ENCODE results near the gene PLAAT1.

The PLAAT1 gene

DNA sequence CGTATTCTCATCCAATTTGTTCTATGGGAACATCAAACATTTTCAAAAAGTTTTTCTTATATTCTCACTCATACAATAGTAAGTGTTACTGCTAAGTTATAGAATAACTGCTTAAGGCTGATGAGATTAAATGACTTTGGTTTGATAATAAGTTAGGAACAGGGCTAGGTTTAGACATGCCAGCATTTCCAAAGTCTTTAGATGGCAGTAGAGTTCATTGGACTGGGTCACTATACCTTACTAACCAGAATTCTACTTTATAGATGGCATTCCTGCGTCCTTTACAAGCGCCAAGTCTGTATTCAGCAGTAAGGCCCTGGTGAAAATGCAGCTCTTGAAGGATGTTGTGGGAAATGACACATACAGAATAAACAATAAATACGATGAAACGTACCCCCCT is 21.7 kb downstream of the PLAAT1 start:
- no peak overlapping the region for H3K4me3 ChIP-seq (ENCODE audit: low read depth, low read length)
- no peak overlapping the region for H3K27ac ChIP-seq
- H3K4me1 ChIP-seq = no peaks in the 10 kb centered on the region
- H3K27me3 ChIP-seq (ENCODE audit: control insufficient read depth, insufficient read depth, low read length) = no peaks in the 10 kb centered on the region
- no peaks in the 10 kb centered on the region for H3K79me2 ChIP-seq
- no peaks in the 10 kb centered on the region for H3K36me3 ChIP-seq (ENCODE audit: control insufficient read depth, insufficient read depth, low read length)
- no peak overlapping the region for H3K4me2 ChIP-seq (ENCODE audit: low read length)
- no peak overlapping the region for H2AFZ ChIP-seq
- no peak overlapping the region for H3K9ac ChIP-seq
- TF ChIP-seq, protein P1, sequence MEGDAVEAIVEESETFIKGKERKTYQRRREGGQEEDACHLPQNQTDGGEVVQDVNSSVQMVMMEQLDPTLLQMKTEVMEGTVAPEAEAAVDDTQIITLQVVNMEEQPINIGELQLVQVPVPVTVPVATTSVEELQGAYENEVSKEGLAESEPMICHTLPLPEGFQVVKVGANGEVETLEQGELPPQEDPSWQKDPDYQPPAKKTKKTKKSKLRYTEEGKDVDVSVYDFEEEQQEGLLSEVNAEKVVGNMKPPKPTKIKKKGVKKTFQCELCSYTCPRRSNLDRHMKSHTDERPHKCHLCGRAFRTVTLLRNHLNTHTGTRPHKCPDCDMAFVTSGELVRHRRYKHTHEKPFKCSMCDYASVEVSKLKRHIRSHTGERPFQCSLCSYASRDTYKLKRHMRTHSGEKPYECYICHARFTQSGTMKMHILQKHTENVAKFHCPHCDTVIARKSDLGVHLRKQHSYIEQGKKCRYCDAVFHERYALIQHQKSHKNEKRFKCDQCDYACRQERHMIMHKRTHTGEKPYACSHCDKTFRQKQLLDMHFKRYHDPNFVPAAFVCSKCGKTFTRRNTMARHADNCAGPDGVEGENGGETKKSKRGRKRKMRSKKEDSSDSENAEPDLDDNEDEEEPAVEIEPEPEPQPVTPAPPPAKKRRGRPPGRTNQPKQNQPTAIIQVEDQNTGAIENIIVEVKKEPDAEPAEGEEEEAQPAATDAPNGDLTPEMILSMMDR (IDR thresholded peaks at IDR 0.05) = no peak
- H3K9me3 ChIP-seq (ENCODE audit: control insufficient read depth, low read length) = no peaks in the 10 kb centered on the region

DNA sequence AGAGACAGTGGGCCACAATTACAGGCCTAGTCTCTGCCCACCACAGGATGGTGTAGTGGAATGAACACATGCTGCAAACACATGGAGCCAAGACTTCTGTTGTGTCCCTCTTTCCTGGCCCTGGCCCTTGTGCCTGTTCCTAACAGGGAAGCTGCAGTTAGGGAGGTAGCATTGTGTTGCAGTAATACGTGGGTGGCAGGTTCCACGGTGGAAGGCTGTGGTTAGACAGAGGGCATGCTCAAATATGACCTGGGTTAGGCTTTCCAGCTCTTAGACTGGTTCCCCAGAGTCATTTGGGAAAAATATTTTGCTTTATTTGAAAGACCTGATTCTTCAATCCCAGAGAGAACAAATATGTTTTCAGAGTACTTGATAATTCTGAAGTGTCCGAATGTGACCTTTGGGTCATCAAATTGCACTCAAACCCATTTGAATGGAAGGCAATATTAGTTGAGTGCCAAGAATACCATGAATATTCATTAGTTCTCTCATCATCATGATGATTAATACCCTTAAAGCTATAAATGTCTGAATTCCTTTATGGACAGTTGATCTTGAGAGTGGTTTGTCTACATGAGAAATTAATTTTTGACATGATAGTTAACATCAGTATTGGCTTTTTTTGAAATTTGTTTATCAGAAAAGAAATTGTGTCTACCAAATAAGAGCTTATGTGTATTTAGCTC is 28.5 kb downstream of the PLAAT1 start:
- Histone ChIP-seq H3K36me3 (ENCODE audit: control insufficient read depth, insufficient read depth, low read length) (no peaks in the 10 kb centered on the region), H3K9ac (no peak overlapping the region), H3K27ac (no peak overlapping the region), H3K27me3 (ENCODE audit: control insufficient read depth, insufficient read depth, low read length) (no peaks in the 10 kb centered on the region), H3K79me2 (no peaks in the 10 kb centered on the region), H3K9me3 (ENCODE audit: control insufficient read depth, low read length) (no peaks in the 10 kb centered on the region), H3K4me1 (no peaks in the 10 kb centered on the region), H3K4me3 (ENCODE audit: low read depth, low read length) (no peak overlapping the region), H2AFZ (no peak overlapping the region), H3K4me2 (ENCODE audit: low read length) (no peak overlapping the region)
- TF ChIP-seq, protein P1 (IDR thresholded peaks at IDR 0.05) = no peak

DNA sequence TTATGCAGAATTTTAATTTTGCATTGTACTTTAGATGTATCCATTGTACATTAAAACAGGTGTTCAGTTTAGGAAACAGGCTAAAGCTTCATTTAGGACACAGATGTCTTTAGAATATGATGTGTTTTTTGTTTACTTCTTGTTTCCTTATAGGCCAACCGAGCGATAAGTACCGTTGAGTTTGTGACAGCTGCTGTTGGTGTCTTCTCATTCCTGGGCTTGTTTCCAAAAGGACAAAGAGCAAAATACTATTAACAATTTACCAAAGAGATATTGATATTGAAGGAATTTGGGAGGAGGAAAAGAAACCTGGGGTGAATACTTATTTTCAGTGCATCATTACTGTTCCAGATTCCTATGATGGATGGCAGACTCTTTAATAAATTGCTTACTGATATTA is 29.4 kb downstream of the PLAAT1 start:
- no peak overlapping the region for H3K27ac ChIP-seq
- H3K4me1 ChIP-seq = no peaks in the 10 kb centered on the region
- no peak overlapping the region for H2AFZ ChIP-seq
- TF ChIP-seq, protein P1 (IDR thresholded peaks at IDR 0.05) = no peak
- H3K9ac ChIP-seq = no peak overlapping the region
- H3K27me3 ChIP-seq (ENCODE audit: control insufficient read depth, insufficient read depth, low read length) = no peaks in the 10 kb centered on the region
- H3K4me3 ChIP-seq (ENCODE audit: low read depth, low read length) = no peak overlapping the region
- H3K36me3 ChIP-seq (ENCODE audit: control insufficient read depth, insufficient read depth, low read length) = no peaks in the 10 kb centered on the region
- H3K4me2 ChIP-seq (ENCODE audit: low read length) = no peak overlapping the region
- no peaks in the 10 kb centered on the region for H3K79me2 ChIP-seq
- H3K9me3 ChIP-seq (ENCODE audit: control insufficient read depth, low read length) = no peaks in the 10 kb centered on the region

DNA sequence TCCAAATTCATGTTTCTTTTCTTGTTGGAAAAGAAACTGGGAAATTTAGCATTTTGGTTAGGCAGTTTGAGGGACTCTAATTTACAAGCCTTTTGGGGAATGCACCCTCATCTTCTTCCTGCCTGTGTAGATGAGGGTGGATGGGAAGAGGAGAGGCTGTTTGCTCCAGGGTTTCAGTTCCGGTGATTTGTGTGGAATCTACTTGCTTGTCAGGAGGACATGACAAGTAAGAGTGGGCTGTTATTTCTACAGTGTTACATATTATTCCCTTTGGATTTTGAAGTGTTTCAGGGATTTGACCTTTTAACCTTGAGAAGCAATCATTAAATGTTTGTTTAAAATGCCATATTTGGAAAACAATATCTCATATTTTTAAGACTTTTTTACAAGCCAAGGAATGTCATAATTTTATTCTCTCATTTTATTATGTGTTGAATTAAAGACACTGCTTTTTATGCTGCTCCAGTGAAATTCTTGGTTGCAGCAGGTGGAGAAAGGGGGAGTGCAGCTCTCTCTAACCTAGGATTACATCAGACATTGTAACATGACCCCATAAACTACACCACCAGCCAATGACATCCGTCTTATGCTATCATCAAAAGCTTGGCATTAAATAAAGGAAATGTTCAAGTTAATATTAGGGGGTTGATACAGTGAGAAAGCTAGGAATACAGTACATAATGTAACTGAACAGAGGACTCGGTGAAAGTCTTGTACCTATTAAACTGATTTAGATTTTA is 30.2 kb downstream of the PLAAT1 start:
- TF ChIP-seq, protein P1 (IDR thresholded peaks at IDR 0.05) = no peak
- no peak overlapping the region for H3K27ac ChIP-seq

More for the DNA sequence above, 30.2 kb downstream of the PLAAT1 start:
- Histone ChIP-seq H3K36me3 (ENCODE audit: control insufficient read depth, insufficient read depth, low read length) (no peaks in the 10 kb centered on the region), H3K79me2 (no peaks in the 10 kb centered on the region), H3K4me3 (ENCODE audit: low read depth, low read length) (no peak overlapping the region), H3K27me3 (ENCODE audit: control insufficient read depth, insufficient read depth, low read length) (no peaks in the 10 kb centered on the region), H3K9ac (no peak overlapping the region), H3K9me3 (ENCODE audit: control insufficient read depth, low read length) (no peaks in the 10 kb centered on the region), H2AFZ (peak overlapping the region; percentile 29), H3K4me2 (ENCODE audit: low read length) (no peak overlapping the region), H3K4me1 (no peaks in the 10 kb centered on the region)
